Mucosa of rectum (tissue), 2 donors: ENCODE data around the gene ZNF33B.

Experiments used
- H3K27ac ChIP-seq, 2 donors: one replicate each; pipeline ENCODE4 v1.7.0; 2013; ENCODE audit warnings: inconsistent platforms in 2 of 2, low read depth in 2 of 2, low read length in 2 of 2
- H3K27me3 ChIP-seq, 2 donors: one replicate each; pipeline ENCODE4 v1.7.0; 2013; ENCODE audit warnings: low read length in 2 of 2; ENCODE audit not compliant: control insufficient read depth in 2 of 2, insufficient read depth in 2 of 2
- H3K36me3 ChIP-seq, 2 donors: one replicate each; pipeline ENCODE4 v1.7.0; 2013; ENCODE audit warnings: low read length in 2 of 2; ENCODE audit not compliant: control insufficient read depth in 2 of 2, insufficient read depth in 2 of 2
- H3K4me1 ChIP-seq, 2 donors: one replicate each; pipeline ENCODE4 v1.7.0; 2013; ENCODE audit warnings: low read length in 2 of 2, mild to moderate bottlenecking in 1 of 2; ENCODE audit not compliant: control insufficient read depth in 2 of 2, insufficient read depth in 2 of 2
- H3K4me3 ChIP-seq, 2 donors: one replicate each; pipeline ENCODE4 v1.7.0; 2013; ENCODE audit warnings: low read length in 2 of 2
- H3K9ac ChIP-seq, 2 donors: one replicate each; pipeline ENCODE4 v1.7.0; 2013; ENCODE audit warnings: low read length in 2 of 2, low read depth in 1 of 2, mild to moderate bottlenecking in 1 of 2
- H3K9me3 ChIP-seq, 2 donors: one replicate each; pipeline ENCODE4 v1.7.0; 2013; ENCODE audit warnings: low read length in 2 of 2; ENCODE audit not compliant: control insufficient read depth in 2 of 2
- donor health status: healthy.
- donor health status: Normal muscosa, but diverticular disease.

Gene ZNF33B

DNA sequence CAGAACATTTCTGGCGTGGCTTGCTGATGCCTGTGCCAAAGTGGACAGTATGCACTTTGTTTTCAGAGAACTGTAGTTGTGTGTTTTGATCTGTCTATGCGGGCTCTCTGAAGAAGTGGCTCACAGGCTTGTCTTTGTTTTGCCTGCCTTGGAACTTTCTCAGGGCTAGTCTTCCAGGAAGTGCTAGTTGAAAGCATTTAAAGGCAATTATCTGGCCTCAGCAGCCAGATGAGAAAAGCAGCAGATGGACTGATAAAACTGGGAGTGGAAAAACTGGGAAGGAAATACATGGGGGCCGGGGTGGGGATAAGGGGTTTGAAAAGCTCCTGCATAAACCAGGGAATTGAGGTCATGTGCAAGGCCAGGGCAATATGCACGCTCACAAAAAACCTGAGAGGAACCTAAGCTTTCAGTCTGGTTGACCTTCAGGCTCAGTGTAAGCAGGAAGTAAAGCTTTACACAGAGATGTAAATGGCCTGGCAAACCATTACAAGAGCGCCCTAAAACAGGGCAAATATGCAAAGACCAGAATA, 94.5 kb downstream of the ZNF33B start:
- Histone ChIP-seq H3K36me3 (peaks cover 0 to 3% of the 10 kb centered on the region in 2 donors), H3K27ac (no peak overlapping the region), H3K4me1 (no peaks in the 10 kb centered on the region), H3K9me3 (peaks cover 7 to 13% of the 10 kb centered on the region in 2 donors), H3K27me3 (no peaks in the 10 kb centered on the region), H3K9ac (no peak overlapping the region), H3K4me3 (no peak overlapping the region)
